IPS-15b (cell line): Measurements from ENCODE around the gene CSNK1G2.

ENCODE experiments used
- H3K27me3 ChIP-seq: one replicate; pipeline ENCODE4 v1.6.1; 2013; ENCODE audit warnings: low read length; ENCODE audit not compliant: control insufficient read depth, insufficient read depth
- H3K36me3 ChIP-seq: one replicate; pipeline ENCODE4 v1.6.1; 2013; ENCODE audit warnings: low read length; ENCODE audit not compliant: control insufficient read depth, insufficient read depth
- H3K4me1 ChIP-seq: one replicate; pipeline ENCODE4 v1.6.1; 2013; ENCODE audit warnings: mild to moderate bottlenecking, low read length; ENCODE audit not compliant: control insufficient read depth, insufficient read depth
- H3K4me3 ChIP-seq: one replicate; pipeline ENCODE4 v1.5.1; 2013; ENCODE audit warnings: low read depth, low read length
- H3K9ac ChIP-seq: one replicate; pipeline ENCODE4 v1.6.1; 2013; ENCODE audit warnings: low read depth, mild to moderate bottlenecking, low read length
- H3K9me3 ChIP-seq: one replicate; pipeline ENCODE4 v1.6.1; 2013; ENCODE audit warnings: mild to moderate bottlenecking, low read length; ENCODE audit not compliant: control insufficient read depth, insufficient read depth

CSNK1G2 gene

DNA sequence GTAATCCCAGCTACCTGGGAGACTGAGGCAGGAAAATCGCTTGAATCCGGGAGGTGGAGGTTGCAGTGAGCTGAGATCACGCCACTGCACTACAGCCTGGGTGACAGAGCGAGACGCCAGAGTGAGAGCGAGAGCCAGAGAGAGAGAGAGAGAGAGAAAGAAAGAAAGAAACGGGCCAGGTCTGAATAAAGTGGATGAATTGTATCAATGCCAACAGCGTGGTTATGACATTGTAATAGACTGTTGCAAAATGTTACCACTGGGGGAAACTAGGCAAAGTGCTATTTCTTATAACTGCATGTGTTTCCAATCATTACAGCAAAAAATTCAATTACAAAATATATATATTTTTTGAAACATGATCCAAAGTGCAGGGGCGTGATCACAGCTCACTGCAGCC is 86.4 kb downstream of the CSNK1G2 start:
- Histone ChIP-seq H3K9ac (no peak overlapping the region), H3K4me1 (no peaks in the 10 kb centered on the region), H3K27me3 (no peaks in the 10 kb centered on the region), H3K4me3 (no peak overlapping the region), H3K9me3 (no peaks in the 10 kb centered on the region), H3K36me3 (no peaks in the 10 kb centered on the region)
